GM21367 (cell line): ENCODE data around the gene RABGAP1L.
A peak's percentile ranks its signal among the peaks of the same experiment; 100 is the strongest.
"Not testable (repeated sequence)": the region's sequence is repeated elsewhere in the genome, so short reads cannot be mapped to it uniquely, and the experiment has no call there.

Experiments
- ATAC-seq: cut with Tn5 transposase; IDR thresholded peaks from one replicate; pipeline ENCODE4 v1.9.1; 2021; ENCODE audit not compliant: unreplicated experiment

The RABGAP1L gene

DNA sequence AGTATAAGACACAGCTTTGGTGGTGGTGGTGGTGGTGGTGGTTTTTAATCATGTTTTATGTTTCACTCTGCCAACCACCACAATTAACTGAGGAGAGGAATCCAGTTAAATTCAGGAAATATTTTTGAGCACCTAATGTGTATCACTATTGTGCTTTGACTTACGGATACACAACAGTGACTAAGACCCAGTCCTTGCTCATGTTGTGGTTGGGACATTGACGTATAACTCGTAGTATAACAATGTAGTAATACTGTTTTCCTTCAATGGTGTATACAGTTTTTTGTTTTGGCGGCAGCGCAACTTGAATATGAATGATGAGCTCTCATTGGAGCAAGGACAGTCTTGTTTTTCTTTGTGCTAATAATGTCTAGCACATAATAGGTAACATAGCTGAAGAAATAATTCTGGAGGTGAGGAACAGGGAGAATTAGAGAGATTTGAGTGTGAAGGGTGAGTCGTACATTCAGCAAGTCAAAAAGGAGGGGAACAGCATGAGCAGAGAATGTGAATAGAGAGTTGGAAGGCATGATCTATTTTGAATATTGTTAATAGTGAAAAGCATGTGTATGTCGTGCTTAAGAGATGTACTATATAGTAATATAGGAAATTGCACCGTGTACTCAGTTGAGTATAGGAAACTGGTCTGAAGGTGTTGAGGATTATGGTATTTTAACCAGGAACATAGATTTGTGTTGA lies 845.9 kb downstream of the RABGAP1L start:
- no peak for ATAC-seq

DNA sequence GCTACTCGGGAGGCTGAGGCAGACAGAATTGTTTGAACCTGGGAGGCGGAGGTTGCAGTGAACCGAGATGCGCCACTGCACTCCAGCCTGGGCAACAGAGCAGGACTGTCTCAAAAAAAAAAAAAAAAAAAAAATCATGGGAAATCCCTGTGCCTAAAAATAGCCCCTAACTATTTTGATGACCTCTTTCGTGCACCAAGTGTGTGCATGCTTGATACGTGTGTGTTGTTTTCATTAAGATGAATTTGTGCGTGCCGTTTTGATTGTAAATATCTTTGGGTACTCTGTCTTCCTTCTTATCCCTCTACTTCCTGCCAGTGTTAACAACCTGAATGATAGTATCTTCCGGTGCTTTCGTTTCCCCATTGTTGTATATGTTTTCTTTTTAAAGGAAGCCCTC lies 850.2 kb downstream of the RABGAP1L start:
- ATAC-seq, result no peak

GRCh38 chr1:175013445-175013844 lies 854.1 kb downstream of the RABGAP1L start:
- no peak for ATAC-seq

GRCh38 chr1:175015243-175015642 lies 855.9 kb downstream of the RABGAP1L start:
- no peak for ATAC-seq

DNA sequence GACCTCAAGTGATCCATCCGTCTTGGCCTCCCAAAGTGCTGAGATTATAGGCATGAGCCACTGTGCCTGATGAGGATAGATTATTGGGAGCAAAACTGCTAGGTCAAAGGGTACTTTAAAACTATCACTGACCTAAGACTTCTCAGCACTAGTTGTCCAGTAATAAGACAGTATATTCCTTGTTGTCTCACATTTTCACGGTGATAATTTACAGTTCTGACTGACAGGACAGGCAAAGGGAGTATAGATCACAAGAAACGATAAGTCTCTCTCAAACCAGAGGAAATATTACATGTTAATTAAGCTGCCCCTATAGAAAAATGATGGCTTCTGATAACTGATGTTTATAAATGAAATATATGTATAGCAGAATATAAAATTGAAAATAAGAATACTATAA lies 860.2 kb downstream of the RABGAP1L start:
- ATAC-seq, result no peak

DNA sequence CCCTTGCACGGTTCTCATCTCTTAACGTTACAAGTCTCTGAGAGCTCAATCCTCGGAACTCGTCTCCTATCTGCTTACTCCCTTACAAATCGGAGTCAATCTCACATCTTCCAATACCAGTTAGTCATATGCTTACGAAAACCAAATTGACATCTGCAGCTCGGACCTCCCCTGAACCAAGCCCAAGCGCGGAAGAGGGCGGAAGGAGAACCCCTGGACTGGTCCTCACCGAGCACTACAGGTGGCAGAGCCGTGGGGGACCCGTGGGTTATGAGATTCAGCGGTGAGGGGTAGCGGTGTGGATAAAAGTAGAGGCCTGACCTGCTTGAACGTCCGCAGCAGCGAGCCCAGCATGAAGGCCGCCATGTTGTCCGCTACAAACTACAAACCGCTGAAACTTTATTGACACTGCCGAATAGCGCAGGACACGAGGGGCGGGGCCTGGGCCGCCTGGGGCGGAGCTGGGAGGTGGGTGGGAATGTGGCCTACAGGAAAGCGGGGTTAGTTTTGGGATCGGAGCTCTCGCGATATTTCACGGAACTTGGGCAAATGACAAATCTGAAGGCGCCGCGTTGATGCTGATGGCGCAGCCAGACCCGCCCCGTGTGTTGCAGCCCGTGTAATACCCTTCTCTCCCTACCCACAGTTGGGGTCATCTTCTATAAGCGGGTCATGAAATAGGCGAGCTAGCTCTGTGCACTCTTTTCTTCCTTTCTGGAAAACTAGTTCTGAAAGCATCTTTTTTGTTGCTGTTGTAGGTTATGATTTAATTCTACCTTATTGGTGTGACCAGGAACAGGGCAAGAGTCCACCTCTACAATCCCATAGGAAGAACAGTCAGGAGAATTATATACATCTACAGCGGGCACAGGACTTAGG lies 864.0 kb downstream of the RABGAP1L start, which contains the start of gene MRPS14:
Gene MRPS14 (minus strand): TSS at position 383 of the 879 bp plus-strand sequence. CDS start 17 bp downstream, at position 366.
- peak; percentile 87 for ATAC-seq

DNA sequence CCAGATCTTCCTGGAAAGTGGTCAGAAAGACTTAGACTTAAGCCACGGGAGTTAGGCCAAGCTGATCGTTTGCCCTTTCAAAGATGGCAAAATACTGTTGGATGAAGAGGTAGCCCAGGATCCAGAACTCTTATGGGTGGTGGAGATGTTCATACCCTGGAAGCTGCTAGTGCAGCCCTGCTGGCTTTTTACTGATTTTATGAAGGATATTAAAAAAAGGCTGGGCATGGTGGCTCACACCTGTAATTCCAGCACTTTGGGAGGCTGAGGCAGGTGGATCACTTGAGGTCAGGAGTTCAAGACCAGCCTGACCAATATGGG lies 864.6 kb downstream of the RABGAP1L start:
- ATAC-seq, result not testable (repeated sequence)

DNA sequence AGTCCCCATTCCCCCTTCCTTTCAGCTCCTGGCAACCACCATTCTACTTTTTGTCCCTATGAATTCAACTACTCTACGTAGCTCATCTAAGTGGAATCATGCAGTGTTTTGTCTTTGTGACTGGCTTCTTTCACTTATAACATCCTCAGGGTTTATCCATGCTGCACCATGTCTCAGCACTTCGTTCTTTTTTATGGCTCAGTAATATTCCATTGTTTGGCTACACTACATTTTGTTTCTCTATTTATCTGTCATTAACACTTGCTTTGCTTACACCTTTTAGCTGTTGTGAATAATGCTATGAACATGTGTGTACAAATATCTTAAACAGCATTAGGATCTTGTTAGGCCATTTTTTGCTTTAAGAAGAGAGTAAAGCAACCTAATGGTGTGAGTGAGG lies 865.5 kb downstream of the RABGAP1L start:
- ATAC-seq, result no peak

DNA sequence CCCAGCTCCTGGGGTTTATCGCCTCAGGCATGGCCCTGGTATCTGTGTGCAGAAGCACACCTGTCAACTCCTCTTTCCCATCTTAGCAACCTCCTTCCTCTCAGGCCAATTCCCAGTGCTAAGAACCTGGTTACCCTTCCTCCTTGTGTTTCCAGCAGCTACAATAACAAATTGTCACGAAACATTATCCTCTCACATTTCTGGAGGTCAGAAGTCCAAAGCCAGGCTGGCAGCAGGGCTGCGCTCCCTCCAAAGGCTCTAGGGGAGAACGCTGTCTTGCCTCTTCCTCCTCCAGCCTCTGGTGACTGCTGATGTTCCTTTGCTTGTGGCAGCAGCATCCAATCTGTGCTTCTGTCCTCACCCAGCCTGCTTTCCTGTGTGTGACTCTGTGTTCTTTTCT lies 874.6 kb downstream of the RABGAP1L start:
- ATAC-seq, result no peak

- ATAC-seq, result no peak
These were observed 875.5 kb downstream of the RABGAP1L start for GRCh38 chr1:175034775-175035174.

GRCh38 chr1:175035865-175036264 lies 876.5 kb downstream of the RABGAP1L start:
- ATAC-seq, result no peak

GRCh38 chr1:175036476-175036875 lies 877.2 kb downstream of the RABGAP1L start:
- ATAC-seq, result no peak

- ATAC-seq, result no peak
These were observed 878.1 kb downstream of the RABGAP1L start for GRCh38 chr1:175037416-175037815.

GRCh38 chr1:175040324-175040879 lies 881.1 kb downstream of the RABGAP1L start:
- no peak for ATAC-seq

- no peak for ATAC-seq
These were observed 883.3 kb downstream of the RABGAP1L start for GRCh38 chr1:175042650-175043049.

DNA sequence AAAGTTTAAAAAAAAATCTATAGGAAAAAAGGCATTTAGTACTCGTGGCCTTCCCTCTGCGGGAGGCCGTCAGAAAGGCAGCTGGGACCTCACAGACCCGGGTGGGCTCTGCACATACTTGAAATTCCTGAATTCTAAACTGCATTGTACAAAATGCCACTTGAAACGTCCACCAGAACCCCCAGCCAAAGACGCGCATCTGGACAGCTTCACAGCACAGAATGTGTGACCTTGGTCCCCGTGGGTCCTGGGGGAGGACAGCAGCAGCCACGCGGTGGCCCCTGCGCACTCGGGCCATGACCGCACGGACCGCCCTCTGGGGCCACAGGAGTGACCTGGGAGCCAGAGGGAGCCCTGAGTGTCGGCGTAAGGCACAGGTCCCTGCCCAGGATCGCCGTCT lies 884.5 kb downstream of the RABGAP1L start:
- no peak for ATAC-seq

DNA sequence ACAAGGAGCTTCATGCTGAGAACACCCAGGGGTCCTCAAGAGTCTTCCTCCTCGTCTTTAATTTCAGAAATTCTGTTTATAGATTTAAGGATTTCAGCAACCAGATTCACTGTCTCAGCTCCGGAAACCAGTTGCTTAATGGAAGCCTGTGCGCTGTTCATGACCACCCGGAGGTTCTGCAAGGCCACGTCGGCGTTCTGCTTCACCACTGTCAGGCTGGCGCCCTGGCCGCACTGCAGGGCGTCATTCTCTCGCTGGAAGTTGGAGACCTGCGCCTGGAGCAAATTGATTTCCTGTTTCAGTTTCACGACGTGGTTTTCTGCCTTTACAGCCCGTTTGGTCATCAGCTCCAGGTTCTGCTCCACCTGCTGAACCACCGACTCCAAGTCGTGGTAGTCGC lies 885.3 kb downstream of the RABGAP1L start:
- ATAC-seq, result not testable (repeated sequence)
